Kidney epithelial cell (primary cell): ENCODE results near the gene TYW1. TPM values are rescaled to one million over a fixed set of nuclear protein-coding genes. Genes with fewer than 3 reads are reported as not detected.
"Not testable (repeated sequence)": the region's sequence is repeated elsewhere in the genome, so short reads cannot be mapped to it uniquely, and the experiment has no call there.

Source experiments
- DNase-seq: peaks from one replicate; pipeline ENCODE4 v3.0.0-alpha.2; 2010; ENCODE audit warnings: low read depth
- H3K27me3 ChIP-seq: 2 replicates; pipeline ENCODE4 v1.6.0; 2011; ENCODE audit warnings: low read length; ENCODE audit not compliant: control insufficient read depth, insufficient read depth
- H3K36me3 ChIP-seq: 2 replicates; pipeline ENCODE4 v1.5.1; 2011; ENCODE audit warnings: low read length; ENCODE audit not compliant: control insufficient read depth, insufficient read depth
- H3K4me3 ChIP-seq: 2 replicates; pipeline ENCODE4 v1.5.1; 2011; ENCODE audit warnings: low read depth, mild to moderate bottlenecking, control low read depth, low read length
- total RNA-seq: library from RNA; depleted of rRNA; stranded (reverse); fragments of >200 nt; gene quantifications from 2 replicates; pipeline ENCODE4 v1.2.3, GENCODE V29; 2015
- TF ChIP-seq, protein P1 (sequence below): IDR thresholded peaks from 2 replicates; pipeline ENCODE4 v1.5.1; 2011; ENCODE audit warnings: mild to moderate bottlenecking, moderate library complexity, low read length, control low read depth, inconsistent platforms; ENCODE audit not compliant: insufficient read depth, poor library complexity, severe bottlenecking

Gene TYW1
- total RNA-seq, 1 donor from 2014 or later: 19.0 TPM

DNA sequence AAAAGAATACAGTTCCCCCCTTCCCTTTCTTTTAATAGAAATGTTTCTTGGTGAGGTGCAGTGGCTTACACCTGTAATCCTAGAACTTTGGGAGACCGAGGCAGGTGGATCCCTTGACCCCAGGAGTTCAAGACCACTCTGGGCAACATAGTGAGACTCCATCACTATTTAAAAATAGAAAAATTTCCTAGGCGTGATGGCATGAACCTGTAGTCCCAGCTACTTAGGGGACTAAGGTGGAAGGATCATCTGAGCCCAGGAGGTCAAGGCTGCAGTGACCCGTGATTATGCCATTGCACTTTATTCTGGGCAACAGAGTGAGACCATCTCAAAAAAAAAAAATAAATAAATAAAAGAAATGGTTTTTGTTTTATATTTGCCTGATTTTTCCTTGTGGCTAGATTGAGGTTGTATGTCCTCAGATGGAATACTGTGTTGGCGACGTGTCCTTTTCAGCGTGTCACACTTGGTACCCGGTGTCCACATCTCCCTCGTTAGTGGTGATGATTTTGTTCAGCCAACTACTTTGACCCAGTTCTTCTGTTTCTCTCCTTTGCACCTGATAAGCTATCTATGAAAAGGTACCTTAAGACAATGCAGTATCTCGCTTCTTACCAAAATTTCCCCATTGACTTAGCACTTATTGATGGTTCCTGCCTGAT is 202.4 kb downstream of the TYW1 start:
- H3K4me3 ChIP-seq, DNase-seq, H3K27me3 ChIP-seq, H3K36me3 ChIP-seq: not testable (repeated sequence)

DNA sequence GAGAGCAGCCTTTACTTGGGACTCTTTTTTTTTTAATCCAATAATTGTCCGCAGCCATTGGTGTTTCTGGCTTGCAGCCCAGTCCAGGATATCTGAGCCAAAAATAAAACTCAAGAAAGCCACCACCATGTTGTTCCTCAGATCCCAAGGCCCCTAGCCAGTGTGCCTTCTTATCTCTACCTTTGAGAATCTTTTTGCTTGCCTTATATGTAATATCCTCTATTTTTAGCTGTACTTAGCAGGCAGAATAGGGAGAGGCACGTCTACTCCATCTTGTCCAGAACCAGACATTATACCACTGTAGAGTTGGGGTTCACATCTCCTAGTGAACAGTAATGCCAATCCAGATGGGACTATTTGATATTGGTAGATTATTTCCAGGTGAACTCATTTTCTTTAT is 209.1 kb downstream of the TYW1 start:
- H3K36me3 ChIP-seq, DNase-seq, H3K4me3 ChIP-seq, H3K27me3 ChIP-seq: not testable (repeated sequence)

DNA sequence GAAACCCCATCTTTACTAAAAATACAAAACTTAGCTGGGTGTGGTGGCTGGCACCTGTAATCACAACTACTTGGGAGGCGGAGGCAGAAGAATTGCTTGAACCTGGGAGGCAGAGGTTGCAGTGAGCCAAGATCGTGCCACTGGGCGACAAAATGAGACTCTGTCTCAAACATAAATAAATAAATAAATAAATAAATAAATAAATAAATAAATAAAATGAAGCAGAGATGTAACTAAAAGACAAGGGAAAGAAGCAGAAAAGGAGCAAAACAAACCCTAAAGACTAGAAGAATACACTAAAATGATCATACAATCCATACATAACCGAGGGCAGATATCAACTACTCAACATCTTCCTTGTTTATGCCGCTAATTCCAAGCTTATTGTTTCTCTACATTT is 209.8 kb downstream of the TYW1 start:
- H3K27me3 ChIP-seq: no peaks in the 10 kb centered on the region
- TF ChIP-seq, protein P1, sequence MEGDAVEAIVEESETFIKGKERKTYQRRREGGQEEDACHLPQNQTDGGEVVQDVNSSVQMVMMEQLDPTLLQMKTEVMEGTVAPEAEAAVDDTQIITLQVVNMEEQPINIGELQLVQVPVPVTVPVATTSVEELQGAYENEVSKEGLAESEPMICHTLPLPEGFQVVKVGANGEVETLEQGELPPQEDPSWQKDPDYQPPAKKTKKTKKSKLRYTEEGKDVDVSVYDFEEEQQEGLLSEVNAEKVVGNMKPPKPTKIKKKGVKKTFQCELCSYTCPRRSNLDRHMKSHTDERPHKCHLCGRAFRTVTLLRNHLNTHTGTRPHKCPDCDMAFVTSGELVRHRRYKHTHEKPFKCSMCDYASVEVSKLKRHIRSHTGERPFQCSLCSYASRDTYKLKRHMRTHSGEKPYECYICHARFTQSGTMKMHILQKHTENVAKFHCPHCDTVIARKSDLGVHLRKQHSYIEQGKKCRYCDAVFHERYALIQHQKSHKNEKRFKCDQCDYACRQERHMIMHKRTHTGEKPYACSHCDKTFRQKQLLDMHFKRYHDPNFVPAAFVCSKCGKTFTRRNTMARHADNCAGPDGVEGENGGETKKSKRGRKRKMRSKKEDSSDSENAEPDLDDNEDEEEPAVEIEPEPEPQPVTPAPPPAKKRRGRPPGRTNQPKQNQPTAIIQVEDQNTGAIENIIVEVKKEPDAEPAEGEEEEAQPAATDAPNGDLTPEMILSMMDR: no peak
- no peaks in the 10 kb centered on the region for H3K36me3 ChIP-seq
- no peak for DNase-seq
- no peak overlapping the region for H3K4me3 ChIP-seq

DNA sequence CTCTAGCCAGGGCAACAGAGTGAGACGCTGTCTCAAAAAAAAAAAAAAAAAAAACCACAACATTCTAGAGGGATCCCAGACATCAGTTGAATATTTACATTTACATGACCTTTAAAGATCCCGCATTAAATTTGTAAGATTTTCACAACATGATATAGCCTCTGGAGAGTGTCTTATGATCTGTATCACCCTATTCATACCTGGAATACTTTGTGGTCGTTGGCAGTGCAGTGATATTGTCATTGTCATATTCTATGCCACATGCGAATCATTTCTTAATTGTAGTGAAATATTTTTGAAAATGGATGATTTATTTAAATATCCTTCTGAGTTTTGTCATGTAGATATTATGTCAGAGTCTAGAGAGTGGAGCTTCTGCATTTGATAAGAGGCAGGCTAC is 212.0 kb downstream of the TYW1 start:
- H3K27me3 ChIP-seq, H3K36me3 ChIP-seq, H3K4me3 ChIP-seq, DNase-seq: not testable (repeated sequence)

DNA sequence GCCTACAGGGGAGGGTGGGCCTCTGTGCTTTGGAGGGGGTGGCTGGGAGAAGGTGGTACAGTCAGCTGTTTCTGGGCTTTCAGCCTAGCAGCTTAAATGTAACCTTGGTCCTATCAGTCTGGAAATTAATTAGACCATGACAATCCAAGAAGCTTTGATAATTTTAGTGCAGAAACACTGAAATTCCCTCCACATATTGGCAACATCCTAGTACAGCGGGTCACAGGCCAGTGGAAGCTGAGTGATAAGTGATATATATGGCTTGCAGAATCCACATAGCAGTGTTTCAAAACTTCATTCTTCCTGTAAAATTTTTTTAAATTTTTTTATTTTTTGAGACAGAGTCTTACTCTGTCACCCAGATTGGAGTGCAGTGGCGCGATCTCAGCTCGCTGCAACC is 212.6 kb downstream of the TYW1 start:
- TF ChIP-seq, protein P1: no peak
- DNase-seq: no peak
- no peaks in the 10 kb centered on the region for H3K27me3 ChIP-seq
- no peak overlapping the region for H3K4me3 ChIP-seq
- no peaks in the 10 kb centered on the region for H3K36me3 ChIP-seq

DNA sequence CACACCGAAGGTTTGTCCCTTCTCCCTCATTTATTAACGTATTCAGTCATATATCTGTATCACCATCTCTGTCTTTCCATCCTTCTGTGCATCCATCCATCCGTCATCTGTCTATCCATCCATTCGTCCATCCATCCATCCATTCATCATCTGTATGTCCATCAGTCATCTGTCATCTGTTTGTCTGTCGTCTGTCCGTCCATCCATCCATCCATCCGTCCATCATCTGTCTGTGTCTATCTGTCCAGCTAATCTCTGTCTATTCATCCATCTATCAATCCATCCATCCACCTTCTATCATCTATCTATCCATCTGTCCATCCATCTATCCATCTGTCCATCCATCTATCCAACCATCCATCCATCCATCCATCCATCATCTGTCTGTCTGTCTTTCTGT is 213.9 kb downstream of the TYW1 start:
- no peak overlapping the region for H3K4me3 ChIP-seq

DNA sequence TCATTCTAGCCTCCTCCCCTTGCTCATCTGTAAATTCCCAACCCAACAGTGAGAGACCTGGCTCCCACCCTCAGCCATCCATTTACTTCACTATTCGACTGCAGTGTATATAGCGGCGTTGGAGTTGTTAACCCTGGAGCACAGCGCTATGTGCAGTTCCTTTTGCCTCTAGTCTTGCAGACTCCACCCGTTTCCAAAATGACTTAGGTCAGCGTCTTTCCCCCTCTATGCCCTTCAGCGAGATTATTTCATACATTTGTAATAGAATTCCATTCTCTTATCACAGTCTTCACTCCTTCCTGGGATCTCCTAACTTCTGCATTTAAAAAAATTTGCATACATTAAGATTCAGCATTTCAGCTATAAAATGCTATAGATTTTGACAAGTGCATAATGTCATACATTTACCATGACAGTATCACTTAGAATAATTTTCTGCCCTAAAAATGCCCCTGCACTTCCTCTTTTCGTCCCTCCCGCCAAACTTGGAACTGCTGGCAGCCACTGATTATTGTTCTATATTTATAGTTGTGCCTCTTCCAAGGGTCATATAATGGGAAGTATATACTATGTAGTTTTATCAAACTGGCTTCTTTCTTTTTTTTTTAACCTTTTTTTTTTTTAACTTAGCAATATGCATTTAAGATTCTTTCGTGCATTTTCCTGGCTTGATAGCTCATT is 215.2 kb downstream of the TYW1 start:
- not testable (repeated sequence) for H3K27me3 ChIP-seq, DNase-seq, H3K36me3 ChIP-seq, H3K4me3 ChIP-seq

More for the DNA sequence above, 213.9 kb downstream of the TYW1 start:
- Histone ChIP-seq H3K36me3 (no peaks in the 10 kb centered on the region), H3K27me3 (no peaks in the 10 kb centered on the region)
- TF ChIP-seq, protein P1: no peak
- no peak for DNase-seq

DNA sequence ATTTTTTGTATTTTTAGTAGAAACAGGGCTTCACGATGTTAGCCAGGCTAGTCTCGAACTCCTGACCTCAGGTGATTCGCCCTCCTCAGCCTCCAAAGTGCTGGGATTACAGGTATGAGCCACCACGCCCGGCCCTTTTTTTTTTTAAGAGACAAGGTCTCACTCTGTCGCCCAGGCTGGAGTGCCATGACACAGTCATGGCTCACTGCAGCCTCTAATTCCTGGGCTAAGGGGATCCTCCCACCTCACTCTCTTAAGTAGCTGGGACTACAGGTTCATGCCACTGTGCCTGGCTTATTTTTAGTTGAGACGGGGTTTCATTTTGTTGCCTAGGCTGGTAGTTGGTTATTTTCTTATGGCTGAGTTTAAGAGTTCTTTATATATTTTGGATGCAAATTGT is 216.4 kb downstream of the TYW1 start:
- not testable (repeated sequence) for DNase-seq, H3K27me3 ChIP-seq, H3K36me3 ChIP-seq, H3K4me3 ChIP-seq

DNA sequence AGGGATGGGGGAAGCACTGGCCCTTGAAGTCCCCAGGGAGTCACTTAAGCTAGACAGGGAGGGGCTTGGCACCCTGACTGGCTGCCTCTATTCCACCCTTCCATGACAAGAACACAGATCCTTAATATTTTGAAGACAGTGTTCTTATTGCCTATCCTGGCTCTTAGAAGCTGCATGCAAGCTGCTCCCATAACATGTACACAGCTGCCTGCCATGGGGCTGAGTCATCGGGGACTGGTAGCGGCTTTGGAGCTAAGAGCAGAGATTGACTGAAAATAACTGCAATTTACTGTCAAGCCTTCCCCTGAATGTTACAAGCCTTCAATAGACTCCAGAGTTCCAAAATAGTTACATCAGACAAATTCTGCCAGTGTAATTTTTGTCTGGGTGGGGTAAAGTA is 226.9 kb downstream of the TYW1 start:
- peak; percentile 61 for DNase-seq
- H3K36me3 ChIP-seq, H3K27me3 ChIP-seq, H3K4me3 ChIP-seq: not testable (repeated sequence)

DNA sequence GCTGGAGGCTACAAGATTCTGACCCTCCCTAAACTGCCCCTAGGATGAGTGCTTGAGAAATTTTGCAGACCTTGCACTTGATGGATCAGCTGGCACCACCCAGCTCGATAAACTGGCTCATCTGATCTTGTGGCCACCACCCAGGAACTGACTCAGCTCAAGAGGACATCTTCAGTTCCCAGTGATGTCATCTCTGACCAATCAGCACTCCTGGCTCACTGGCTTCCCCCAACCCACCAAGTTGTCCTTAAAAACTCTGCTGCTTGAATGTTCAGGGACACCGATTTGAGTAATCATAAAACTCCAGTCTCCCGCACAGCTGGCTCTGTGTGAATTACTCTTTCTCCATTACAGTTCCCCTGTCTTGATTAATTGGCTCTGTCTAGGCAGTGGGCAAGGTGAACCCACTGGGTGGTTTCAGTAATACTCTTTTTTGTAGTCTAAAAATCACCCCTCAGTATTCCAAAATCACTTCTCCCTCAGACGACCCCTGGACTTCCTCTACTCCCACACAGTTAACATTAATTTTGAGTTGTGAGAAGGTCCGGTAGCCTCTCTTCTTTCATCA is 229.8 kb downstream of the TYW1 start:
- not testable (repeated sequence) for H3K4me3 ChIP-seq, H3K36me3 ChIP-seq, H3K27me3 ChIP-seq
- peak; percentile 45 for DNase-seq

DNA sequence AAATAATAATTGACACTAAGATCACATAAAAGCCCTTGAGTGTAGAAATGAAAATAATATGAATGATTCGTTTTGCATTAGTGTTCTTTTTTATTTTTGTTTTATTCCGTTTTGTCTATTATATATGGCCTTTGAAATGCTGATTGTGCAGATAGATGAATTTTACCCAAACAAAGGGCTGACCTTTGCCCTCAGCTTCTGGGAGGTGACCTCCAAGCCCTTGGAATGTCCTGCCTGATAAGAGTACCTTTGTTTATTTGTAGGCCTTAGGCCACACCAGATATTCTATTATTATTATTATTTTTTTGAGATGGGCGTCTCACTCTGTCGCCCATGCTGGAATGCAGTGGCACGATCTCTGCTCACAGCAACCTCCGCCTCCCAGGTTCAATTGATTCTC is 230.3 kb downstream of the TYW1 start:
- H3K27me3 ChIP-seq, H3K4me3 ChIP-seq, H3K36me3 ChIP-seq, DNase-seq: not testable (repeated sequence)

DNA sequence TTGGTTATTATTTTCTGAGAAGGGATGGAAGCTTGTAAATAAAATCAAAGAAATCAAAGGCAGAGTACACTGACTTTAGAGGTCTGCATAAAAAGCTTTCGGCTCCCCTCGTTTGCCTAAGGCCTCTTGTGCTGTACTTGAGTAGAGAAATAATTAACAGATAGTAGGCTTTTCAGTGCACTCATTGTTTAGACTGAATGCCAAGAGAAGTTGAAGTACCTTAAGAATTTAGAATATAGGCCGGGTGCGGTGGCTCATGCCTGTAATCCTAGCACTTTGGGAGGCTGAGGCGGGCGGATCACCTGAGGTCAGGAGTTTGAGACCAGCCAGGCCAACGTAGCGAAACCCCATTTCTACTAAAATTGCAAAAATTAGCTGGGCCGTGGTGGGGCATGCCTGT is 232.4 kb downstream of the TYW1 start:
- H3K27me3 ChIP-seq, DNase-seq, H3K36me3 ChIP-seq, H3K4me3 ChIP-seq: not testable (repeated sequence)
